ENCODE data around the gene PLCB1.

Gene PLCB1

GRCh38 chr20:8131598-8132483 lies at the start of gene PLCB1:
TSS of gene PLCB1 (plus strand) at chr20:8132266. CDS start at chr20:8132652, 386 bp downstream.
- DNase-seq (ENCODE audit: low read depth): peak; percentile 85
- H3K4me3 ChIP-seq (ENCODE audit: low read depth, low read length): peak within 1 kb of the TSS; percentile 32
- TF ChIP-seq MYC (IDR thresholded peaks at IDR 0.05; ENCODE audit: low read depth, low read length) (no peak; the same call in 1 of the 2 replicates), MAX (IDR thresholded peaks at IDR 0.05; ENCODE audit: low read depth, low read length) (peak; percentile 35; the same call in 1 of the 2 replicates), CTCF (IDR thresholded peaks at IDR 0.05; ENCODE audit: low read depth, low read length) (peak; percentile 85)

DNA sequence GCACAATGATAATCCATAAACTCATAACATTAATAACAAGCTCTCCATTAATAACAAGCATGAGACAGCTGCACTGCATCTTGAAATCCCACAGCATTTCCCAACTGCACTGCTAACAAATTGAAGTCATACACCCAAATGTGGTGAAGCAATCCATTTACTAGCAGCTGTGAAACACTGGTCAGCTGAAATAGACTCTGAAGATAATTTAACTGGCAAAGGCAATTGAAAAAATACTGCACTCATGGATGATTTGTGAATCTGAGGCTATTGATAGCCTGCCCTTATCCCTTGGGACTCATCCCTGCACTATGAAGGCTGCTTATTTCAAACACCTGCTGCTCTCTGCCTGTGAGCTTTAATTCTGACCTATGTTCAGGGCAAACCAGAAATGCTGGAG lies 49.1 kb upstream of the PLCB1 start:
- no peak for TF ChIP-seq MYC (IDR thresholded peaks at IDR 0.05; ENCODE audit: low read depth, low read length)
- TF ChIP-seq CTCF (IDR thresholded peaks at IDR 0.05; ENCODE audit: low read depth, low read length): no peak
- no peak overlapping the region for H3K4me3 ChIP-seq (ENCODE audit: low read depth, low read length)
- DNase-seq (ENCODE audit: low read depth): peak; percentile 39

GRCh38 chr20:8089668-8090067 lies 42.4 kb upstream of the PLCB1 start:
- no peak for DNase-seq (ENCODE audit: low read depth)
- H3K4me3 ChIP-seq (ENCODE audit: low read depth, low read length): no peak overlapping the region
- TF ChIP-seq POLR2A (IDR thresholded peaks at IDR 0.05; ENCODE audit: extremely low read depth, insufficient read length): no peak
- no peak for TF ChIP-seq CTCF (IDR thresholded peaks at IDR 0.05; ENCODE audit: low read depth, low read length)
- TF ChIP-seq MAX (IDR thresholded peaks at IDR 0.05; ENCODE audit: low read depth, low read length): no peak
- no peak for TF ChIP-seq MYC (IDR thresholded peaks at IDR 0.05; ENCODE audit: low read depth, low read length)

DNA sequence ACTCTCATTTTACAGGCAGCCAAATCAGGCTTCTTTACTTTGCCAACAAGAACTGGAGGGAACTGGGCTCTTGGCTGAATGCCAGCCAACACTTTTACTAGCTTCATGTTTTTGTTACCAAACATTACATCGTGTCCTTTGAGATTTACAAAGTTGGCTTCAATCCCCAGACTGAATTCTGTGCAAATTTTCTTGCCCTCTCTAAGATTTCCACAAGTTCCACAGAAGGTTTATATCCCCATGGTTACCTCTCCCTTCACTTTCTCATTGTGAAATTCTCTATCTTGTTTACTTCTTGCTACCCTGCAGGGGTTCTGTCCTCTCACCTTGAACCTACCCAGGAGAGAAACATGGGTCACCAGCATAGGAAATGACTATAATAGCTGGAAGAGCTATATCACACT lies 37.6 kb upstream of the PLCB1 start:
- DNase-seq (ENCODE audit: low read depth): no peak
- H3K4me3 ChIP-seq (ENCODE audit: low read depth, low read length): no peak overlapping the region
- TF ChIP-seq MAX (IDR thresholded peaks at IDR 0.05; ENCODE audit: low read depth, low read length): no peak
- TF ChIP-seq POLR2A (IDR thresholded peaks at IDR 0.05; ENCODE audit: extremely low read depth, insufficient read length): no peak
- TF ChIP-seq CTCF (IDR thresholded peaks at IDR 0.05; ENCODE audit: low read depth, low read length): no peak
- TF ChIP-seq MYC (IDR thresholded peaks at IDR 0.05; ENCODE audit: low read depth, low read length): no peak

- DNase-seq (ENCODE audit: low read depth): no peak
- TF ChIP-seq POLR2A (IDR thresholded peaks at IDR 0.05; ENCODE audit: extremely low read depth, insufficient read length) (no peak), MAX (IDR thresholded peaks at IDR 0.05; ENCODE audit: low read depth, low read length) (no peak), CTCF (IDR thresholded peaks at IDR 0.05; ENCODE audit: low read depth, low read length) (no peak), MYC (IDR thresholded peaks at IDR 0.05; ENCODE audit: low read depth, low read length) (no peak)
- no peak overlapping the region for H3K4me3 ChIP-seq (ENCODE audit: low read depth, low read length)
Observed at GRCh38 chr20:8094850-8095249, 37.2 kb upstream of the PLCB1 start.
